ENCODE results near the gene TMEM123. TPM values are rescaled to one million over a fixed set of nuclear protein-coding genes. Genes with fewer than 3 reads are reported as not detected.

Gene TMEM123
- total and polyA plus RNA-seq, 5 donors from 2014 or later = 330 to 771 (median 608) TPM

- Mint-ChIP-seq H3K27me3 (no peaks in the 10 kb centered on the region), H3K4me3 (peak overlapping the region in 1 of 4 donors; percentile 33), H3K4me1 (peaks cover 30 to 82% (median 66%) of the 10 kb centered on the region in 4 donors), H3K36me3 (peaks cover 41% of the 10 kb centered on the region), H3K27ac (peak overlapping the region; percentile 46 to 89 (median 79)), H3K9me3 (peaks cover 0 to 8% (median 3%) of the 10 kb centered on the region in 7 donors)
- DNase-seq (no peak), ATAC-seq (ENCODE audit: low read depth in 2 of 2) (peak in 1 of 2 donors; percentile 16)
- peak overlapping the region; percentile 55 for H3K27ac ChIP-seq (ENCODE audit: insufficient read depth, low read length, poor library complexity, severe bottlenecking)
- H3K27me3 ChIP-seq (ENCODE audit: control insufficient read depth, insufficient read depth, low read length) = no peaks in the 10 kb centered on the region
- peak overlapping the region; percentile 60 for H3K4me3 ChIP-seq (ENCODE audit: low read depth, low read length)
- H3K4me1 ChIP-seq (ENCODE audit: control insufficient read depth, insufficient read depth, low read length, poor library complexity, severe bottlenecking) = peaks cover 43% of the 10 kb centered on the region
- H3K9me3 ChIP-seq (ENCODE audit: control insufficient read depth in 2 of 2, low read length in 2 of 2) = peaks cover 0 to 10% of the 10 kb centered on the region in 2 experiments
- H3K36me3 ChIP-seq (ENCODE audit: control insufficient read depth, insufficient read depth, low read length) = peaks cover 31% of the 10 kb centered on the region
Measured at GRCh38 chr11:102429691-102430090, 22.9 kb downstream of the TMEM123 start.

GRCh38 chr11:102429226-102429625, 23.3 kb downstream of the TMEM123 start:
- Mint-ChIP-seq H3K4me1 (peaks cover 26 to 83% (median 65%) of the 10 kb centered on the region in 4 donors), H3K27me3 (no peaks in the 10 kb centered on the region), H3K27ac (peak overlapping the region in 2 of 3 donors; percentile 46 to 79), H3K9me3 (peaks cover 0 to 8% (median 3%) of the 10 kb centered on the region in 7 donors), H3K4me3 (peak overlapping the region in 3 of 4 donors; percentile 22 to 79 (median 33)), H3K36me3 (peaks cover 38% of the 10 kb centered on the region)
- peak overlapping the region; percentile 55 for H3K27ac ChIP-seq (ENCODE audit: insufficient read depth, low read length, poor library complexity, severe bottlenecking)
- peaks cover 38% of the 10 kb centered on the region for H3K4me1 ChIP-seq (ENCODE audit: control insufficient read depth, insufficient read depth, low read length, poor library complexity, severe bottlenecking)
- peaks cover 31% of the 10 kb centered on the region for H3K36me3 ChIP-seq (ENCODE audit: control insufficient read depth, insufficient read depth, low read length)
- H3K9me3 ChIP-seq (ENCODE audit: control insufficient read depth in 2 of 2, low read length in 2 of 2) = peaks cover 0 to 10% of the 10 kb centered on the region in 2 experiments
- DNase-seq = no peak
- no peak overlapping the region for H3K4me3 ChIP-seq (ENCODE audit: low read depth, low read length)
- H3K27me3 ChIP-seq (ENCODE audit: control insufficient read depth, insufficient read depth, low read length) = no peaks in the 10 kb centered on the region
- no peak for ATAC-seq (ENCODE audit: low read depth in 2 of 2)

- H3K4me1 ChIP-seq (ENCODE audit: control insufficient read depth, insufficient read depth, low read length, poor library complexity, severe bottlenecking) = peaks cover 41% of the 10 kb centered on the region
Measured at GRCh38 chr11:102428696-102429095, 23.9 kb downstream of the TMEM123 start.

GRCh38 chr11:102427068-102427467, 25.5 kb downstream of the TMEM123 start:
- Mint-ChIP-seq H3K27ac (peak overlapping the region; percentile 83 to 91 (median 91)), H3K4me3 (peak overlapping the region in 3 of 4 donors; percentile 15 to 82 (median 75)), H3K27me3 (no peaks in the 10 kb centered on the region), H3K4me1 (peaks cover 38 to 90% (median 75%) of the 10 kb centered on the region in 4 donors), H3K36me3 (peaks cover 23% of the 10 kb centered on the region), H3K9me3 (peaks cover 0 to 4% (median under 1%) of the 10 kb centered on the region in 7 donors)
- Histone ChIP-seq H3K4me3 (ENCODE audit: low read depth, low read length) (no peak overlapping the region), H3K9me3 (ENCODE audit: control insufficient read depth in 2 of 2, low read length in 2 of 2) (peaks cover 0 to under 1% of the 10 kb centered on the region in 2 experiments), H3K27ac (ENCODE audit: insufficient read depth, low read length, poor library complexity, severe bottlenecking) (no peak overlapping the region), H3K36me3 (ENCODE audit: control insufficient read depth, insufficient read depth, low read length) (peaks cover 25% of the 10 kb centered on the region), H3K4me1 (ENCODE audit: control insufficient read depth, insufficient read depth, low read length, poor library complexity, severe bottlenecking) (peaks cover 53% of the 10 kb centered on the region), H3K27me3 (ENCODE audit: control insufficient read depth, insufficient read depth, low read length) (no peaks in the 10 kb centered on the region)
- ATAC-seq (ENCODE audit: low read depth in 2 of 2) (no peak), DNase-seq (no peak)

More at GRCh38 chr11:102428696-102429095, 23.9 kb downstream of the TMEM123 start:
- Mint-ChIP-seq H3K36me3 (peaks cover 35% of the 10 kb centered on the region), H3K4me1 (peaks cover 27 to 82% (median 65%) of the 10 kb centered on the region in 4 donors), H3K27ac (peak overlapping the region; percentile 34 to 89 (median 79)), H3K9me3 (peaks cover 0 to 8% (median 3%) of the 10 kb centered on the region in 7 donors), H3K27me3 (no peaks in the 10 kb centered on the region), H3K4me3 (peak overlapping the region in 2 of 4 donors; percentile 22 to 39)
- Histone ChIP-seq H3K27ac (ENCODE audit: insufficient read depth, low read length, poor library complexity, severe bottlenecking) (peak overlapping the region; percentile 24), H3K9me3 (ENCODE audit: control insufficient read depth in 2 of 2, low read length in 2 of 2) (peaks cover 0 to 10% of the 10 kb centered on the region in 2 experiments), H3K4me3 (ENCODE audit: low read depth, low read length) (no peak overlapping the region), H3K36me3 (ENCODE audit: control insufficient read depth, insufficient read depth, low read length) (peaks cover 28% of the 10 kb centered on the region), H3K27me3 (ENCODE audit: control insufficient read depth, insufficient read depth, low read length) (no peaks in the 10 kb centered on the region)
- no peak for ATAC-seq (ENCODE audit: low read depth in 2 of 2)
- no peak for DNase-seq

DNA sequence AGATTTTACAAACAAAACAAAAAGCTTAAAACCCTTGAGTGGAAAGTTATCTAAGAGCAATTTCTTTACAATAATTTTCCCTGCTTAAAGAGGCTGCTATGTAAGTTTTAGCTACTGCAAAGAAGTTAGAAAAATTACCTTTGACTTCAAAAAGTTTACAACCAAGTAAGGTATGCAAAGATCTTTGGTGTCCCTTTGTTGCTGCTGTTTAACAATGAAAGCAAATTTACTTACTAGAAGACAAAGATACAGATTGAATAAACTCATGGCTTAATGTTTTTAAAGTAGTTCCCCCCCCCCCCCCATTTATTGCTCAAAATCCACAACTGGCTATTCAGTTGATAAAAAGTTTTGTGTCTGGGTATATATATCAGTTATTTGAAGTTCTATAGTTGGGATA, 26.0 kb downstream of the TMEM123 start:
- H3K27me3 ChIP-seq (ENCODE audit: control insufficient read depth, insufficient read depth, low read length) = no peaks in the 10 kb centered on the region
- H3K4me1 Mint-ChIP-seq = peaks cover 43 to 90% (median 75%) of the 10 kb centered on the region in 4 donors
- no peak for DNase-seq
- no peaks in the 10 kb centered on the region for H3K27me3 Mint-ChIP-seq
- peak overlapping the region in 1 of 4 donors; percentile 82 for H3K4me3 Mint-ChIP-seq
- H3K9me3 Mint-ChIP-seq = no peaks in the 10 kb centered on the region
- peaks cover 57% of the 10 kb centered on the region for H3K4me1 ChIP-seq (ENCODE audit: control insufficient read depth, insufficient read depth, low read length, poor library complexity, severe bottlenecking)
- no peak for ATAC-seq (ENCODE audit: low read depth in 2 of 2)
- peaks cover 21% of the 10 kb centered on the region for H3K36me3 ChIP-seq (ENCODE audit: control insufficient read depth, insufficient read depth, low read length)
- peak overlapping the region in 2 of 3 donors; percentile 83 to 91 for H3K27ac Mint-ChIP-seq
- H3K9me3 ChIP-seq (ENCODE audit: control insufficient read depth in 2 of 2, low read length in 2 of 2) = no peaks in the 10 kb centered on the region
- no peak overlapping the region for H3K27ac ChIP-seq (ENCODE audit: insufficient read depth, low read length, poor library complexity, severe bottlenecking)
- H3K4me3 ChIP-seq (ENCODE audit: low read depth, low read length) = no peak overlapping the region
- H3K36me3 Mint-ChIP-seq = peaks cover 18% of the 10 kb centered on the region

DNA sequence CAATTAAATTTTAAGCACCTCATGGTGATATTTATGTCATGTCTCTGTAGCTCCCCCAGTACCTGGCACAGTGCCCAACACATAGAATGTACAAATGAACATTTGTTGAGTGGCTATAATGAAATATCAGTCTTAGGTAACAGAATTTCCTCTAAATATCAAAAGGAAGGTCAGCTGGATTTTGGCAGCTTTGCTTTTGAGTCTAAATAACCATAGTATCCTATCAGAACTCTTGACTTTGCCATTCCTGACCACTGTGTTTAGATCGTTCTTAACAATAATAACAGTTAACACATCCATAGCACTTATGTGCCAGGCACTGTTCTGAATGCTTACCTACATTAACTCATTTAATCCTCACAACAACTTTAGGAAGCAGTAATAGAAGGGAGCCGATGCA, 26.6 kb downstream of the TMEM123 start:
- Mint-ChIP-seq H3K36me3 (peaks cover 18% of the 10 kb centered on the region), H3K27ac (peak overlapping the region in 2 of 3 donors; percentile 57 to 85), H3K4me1 (peaks cover 48 to 92% (median 76%) of the 10 kb centered on the region in 4 donors), H3K27me3 (no peaks in the 10 kb centered on the region), H3K4me3 (no peak overlapping the region), H3K9me3 (no peaks in the 10 kb centered on the region)
- peaks cover 61% of the 10 kb centered on the region for H3K4me1 ChIP-seq (ENCODE audit: control insufficient read depth, insufficient read depth, low read length, poor library complexity, severe bottlenecking)
- H3K27ac ChIP-seq (ENCODE audit: insufficient read depth, low read length, poor library complexity, severe bottlenecking) = no peak overlapping the region
- H3K9me3 ChIP-seq (ENCODE audit: control insufficient read depth in 2 of 2, low read length in 2 of 2) = no peaks in the 10 kb centered on the region
- no peaks in the 10 kb centered on the region for H3K27me3 ChIP-seq (ENCODE audit: control insufficient read depth, insufficient read depth, low read length)
- ATAC-seq (ENCODE audit: low read depth in 2 of 2) = no peak
- H3K4me3 ChIP-seq (ENCODE audit: low read depth, low read length) = no peak overlapping the region
- H3K36me3 ChIP-seq (ENCODE audit: control insufficient read depth, insufficient read depth, low read length) = peaks cover 20% of the 10 kb centered on the region
- no peak for DNase-seq

- Mint-ChIP-seq H3K4me3 (no peak overlapping the region), H3K4me1 (peaks cover 42 to 92% (median 76%) of the 10 kb centered on the region in 4 donors), H3K36me3 (peaks cover 22% of the 10 kb centered on the region), H3K9me3 (peaks cover 0 to 2% (median 0%) of the 10 kb centered on the region in 7 donors), H3K27ac (peak overlapping the region in 2 of 3 donors; percentile 60 to 85), H3K27me3 (no peaks in the 10 kb centered on the region)
- Histone ChIP-seq H3K36me3 (ENCODE audit: control insufficient read depth, insufficient read depth, low read length) (peaks cover 29% of the 10 kb centered on the region), H3K27ac (ENCODE audit: insufficient read depth, low read length, poor library complexity, severe bottlenecking) (peak overlapping the region; percentile 5), H3K9me3 (ENCODE audit: control insufficient read depth in 2 of 2, low read length in 2 of 2) (no peaks in the 10 kb centered on the region), H3K4me3 (ENCODE audit: low read depth, low read length) (peak overlapping the region; percentile 7), H3K27me3 (ENCODE audit: control insufficient read depth, insufficient read depth, low read length) (no peaks in the 10 kb centered on the region), H3K4me1 (ENCODE audit: control insufficient read depth, insufficient read depth, low read length, poor library complexity, severe bottlenecking) (peaks cover 59% of the 10 kb centered on the region)
- ATAC-seq (ENCODE audit: low read depth in 2 of 2) = no peak
- no peak for DNase-seq
Measured at GRCh38 chr11:102423936-102424335, 28.6 kb downstream of the TMEM123 start.
